ENCODE results near the gene NCL.
"Not testable (repeated sequence)": the region's sequence is repeated elsewhere in the genome, so short reads cannot be mapped to it uniquely, and the experiment has no call there.

The NCL gene

GRCh38 chr2:231467613-231468530 lies 3.6 kb upstream of the NCL start:
- no peak for DNase-seq (ENCODE audit: low spot score)

GRCh38 chr2:231467016-231467545 lies 2.8 kb upstream of the NCL start:
- DNase-seq (ENCODE audit: low spot score), result no peak

- peak; percentile 98 for DNase-seq (ENCODE audit: low spot score)
Measured at GRCh38 chr2:231464576-231465540, 574 bp upstream of the NCL start.

- DNase-seq (ENCODE audit: low spot score), result no peak
Measured at GRCh38 chr2:231462729-231463465, 1.4 kb downstream of the NCL start.

- DNase-seq (ENCODE audit: low spot score), result no peak
Measured at GRCh38 chr2:231461516-231461971, 2.7 kb downstream of the NCL start.

GRCh38 chr2:231460841-231461240 lies 3.4 kb downstream of the NCL start:
- not testable (repeated sequence) for DNase-seq (ENCODE audit: low spot score)

- DNase-seq (ENCODE audit: low spot score), result no peak
Measured at GRCh38 chr2:231460073-231460835, 4.0 kb downstream of the NCL start.

- DNase-seq (ENCODE audit: low spot score), result no peak
Measured at GRCh38 chr2:231458368-231458767, 5.9 kb downstream of the NCL start.

GRCh38 chr2:231457101-231457500 lies 7.2 kb downstream of the NCL start:
- DNase-seq (ENCODE audit: low spot score), result no peak

- no peak for DNase-seq (ENCODE audit: low spot score)
Measured at GRCh38 chr2:231456295-231457004, 7.8 kb downstream of the NCL start.

- no peak for DNase-seq (ENCODE audit: low spot score)
Measured at GRCh38 chr2:231455890-231456289, 8.4 kb downstream of the NCL start.

GRCh38 chr2:231455222-231455621 lies 9.1 kb downstream of the NCL start:
- no peak for DNase-seq (ENCODE audit: low spot score)

- no peak for DNase-seq (ENCODE audit: low spot score)
Measured at GRCh38 chr2:231454361-231454791, 9.9 kb downstream of the NCL start.

GRCh38 chr2:231452799-231453508 lies 11.3 kb downstream of the NCL start:
- DNase-seq (ENCODE audit: low spot score), result no peak

- no peak for DNase-seq (ENCODE audit: low spot score)
Measured at GRCh38 chr2:231450548-231450989, 13.7 kb downstream of the NCL start.

- DNase-seq (ENCODE audit: low spot score), result no peak
Measured at GRCh38 chr2:231449503-231450054, 14.7 kb downstream of the NCL start.

GRCh38 chr2:231436957-231437356 lies 27.3 kb downstream of the NCL start:
- DNase-seq (ENCODE audit: low spot score), result no peak

GRCh38 chr2:231433990-231434389 lies 30.3 kb downstream of the NCL start:
- no peak for DNase-seq (ENCODE audit: low spot score)

- DNase-seq (ENCODE audit: low spot score), result no peak
Measured at GRCh38 chr2:231431606-231432005, 32.7 kb downstream of the NCL start.
